Esophagus squamous epithelium (tissue), 4 donors: ENCODE results near the gene QRSL1.

Source experiments
- POLR2A ChIP-seq, 4 donors: fragments of 450-650 bp; IDR thresholded peaks; one replicate each; pipeline ENCODE4 v1.6.1; 2017; ENCODE audit warnings: antibody characterized with exemption in 4 of 4, mild to moderate bottlenecking in 4 of 4, moderate library complexity in 3 of 4
- TF ChIP-seq, protein P1 (sequence below), 6 experiments: fragments of 450-650 bp in 4 of 6; fragments of 200-600 bp in 2 of 6; sonication (generic) in 2 of 6; IDR thresholded peaks; one replicate each; pipeline ENCODE4 v1.5.1; 2016 to 2019; ENCODE audit warnings: antibody characterized with exemption in 6 of 6, mild to moderate bottlenecking in 4 of 6, moderate library complexity in 4 of 6

- TF ChIP-seq, protein P1, sequence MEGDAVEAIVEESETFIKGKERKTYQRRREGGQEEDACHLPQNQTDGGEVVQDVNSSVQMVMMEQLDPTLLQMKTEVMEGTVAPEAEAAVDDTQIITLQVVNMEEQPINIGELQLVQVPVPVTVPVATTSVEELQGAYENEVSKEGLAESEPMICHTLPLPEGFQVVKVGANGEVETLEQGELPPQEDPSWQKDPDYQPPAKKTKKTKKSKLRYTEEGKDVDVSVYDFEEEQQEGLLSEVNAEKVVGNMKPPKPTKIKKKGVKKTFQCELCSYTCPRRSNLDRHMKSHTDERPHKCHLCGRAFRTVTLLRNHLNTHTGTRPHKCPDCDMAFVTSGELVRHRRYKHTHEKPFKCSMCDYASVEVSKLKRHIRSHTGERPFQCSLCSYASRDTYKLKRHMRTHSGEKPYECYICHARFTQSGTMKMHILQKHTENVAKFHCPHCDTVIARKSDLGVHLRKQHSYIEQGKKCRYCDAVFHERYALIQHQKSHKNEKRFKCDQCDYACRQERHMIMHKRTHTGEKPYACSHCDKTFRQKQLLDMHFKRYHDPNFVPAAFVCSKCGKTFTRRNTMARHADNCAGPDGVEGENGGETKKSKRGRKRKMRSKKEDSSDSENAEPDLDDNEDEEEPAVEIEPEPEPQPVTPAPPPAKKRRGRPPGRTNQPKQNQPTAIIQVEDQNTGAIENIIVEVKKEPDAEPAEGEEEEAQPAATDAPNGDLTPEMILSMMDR (IDR thresholded peaks at IDR 0.05) = no peak
- no peak for TF ChIP-seq POLR2A (IDR thresholded peaks at IDR 0.05)
Observed at GRCh38 chr6:106667022-106667402, 37.6 kb downstream of the QRSL1 start.
